Brain microvascular endothelial cell (primary cell): Measurements from ENCODE around the gene MAPKAPK2.

ENCODE experiments used
- DNase-seq: peaks from one replicate; pipeline ENCODE4 v3.0.0-alpha.2; 2020
- H3K27ac ChIP-seq: fragments of 250-450 bp; sonication (Bioruptor Pico); 2 replicates; pipeline ENCODE4 v1.5.1; 2020; ENCODE audit warnings: mild to moderate bottlenecking, moderate library complexity
- H3K27me3 ChIP-seq: fragments of 250-450 bp; sonication (Bioruptor Pico); replicated peaks from 2 replicates; pipeline ENCODE4 v1.5.1; 2020; ENCODE audit warnings: mild to moderate bottlenecking
- H3K36me3 ChIP-seq: fragments of 250-450 bp; sonication (Bioruptor Pico); replicated peaks from 2 replicates; pipeline ENCODE4 v1.5.1; 2020; ENCODE audit warnings: mild to moderate bottlenecking
- H3K4me3 ChIP-seq: 2 replicates; pipeline ENCODE4 v1.5.1; 2011; ENCODE audit warnings: low read depth, mild to moderate bottlenecking, control low read depth, low read length, moderate library complexity
- in situ Hi-C: cut with HindIII; loops from 2 replicates; pipeline ENCODE4 v1.10.0; 2017; ENCODE audit warnings: low sequenced_read_pairs, low pct_ligation_motif_present
- TF ChIP-seq, protein P1 (sequence below): IDR thresholded peaks from 2 replicates; pipeline ENCODE4 v1.5.1; 2011; ENCODE audit warnings: low read depth, mild to moderate bottlenecking, moderate library complexity, low read length, control low read depth, inconsistent platforms; ENCODE audit errors: missing control alignments

Gene MAPKAPK2

DNA sequence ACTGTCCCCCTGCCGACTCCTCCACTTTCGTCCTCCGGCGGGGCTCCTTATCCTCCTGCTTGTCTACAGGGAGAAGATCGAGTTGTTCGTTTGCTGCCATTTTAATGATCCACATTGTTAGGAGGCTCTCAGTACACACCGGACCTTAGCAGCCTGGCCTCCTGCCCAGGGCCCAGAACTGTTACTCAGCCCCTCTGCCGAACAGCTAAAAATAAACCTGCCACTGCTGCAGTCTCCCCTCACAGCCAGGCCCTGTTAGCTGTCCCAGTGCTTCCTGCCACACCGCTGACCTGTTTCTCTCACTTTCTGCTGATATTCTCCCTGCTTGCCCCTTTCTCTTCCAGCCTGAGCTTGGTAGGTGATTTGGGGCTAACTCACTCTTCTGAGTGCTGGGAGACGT is 8.3 kb downstream of the MAPKAPK2 start:
- Histone ChIP-seq H3K36me3 (no peaks in the 10 kb centered on the region), H3K27ac (peak overlapping the region; percentile 54), H3K4me3 (no peak overlapping the region), H3K27me3 (no peaks in the 10 kb centered on the region)
- peak; percentile 75 for DNase-seq
- in situ Hi-C loops = no loop called here
- TF ChIP-seq, protein P1, sequence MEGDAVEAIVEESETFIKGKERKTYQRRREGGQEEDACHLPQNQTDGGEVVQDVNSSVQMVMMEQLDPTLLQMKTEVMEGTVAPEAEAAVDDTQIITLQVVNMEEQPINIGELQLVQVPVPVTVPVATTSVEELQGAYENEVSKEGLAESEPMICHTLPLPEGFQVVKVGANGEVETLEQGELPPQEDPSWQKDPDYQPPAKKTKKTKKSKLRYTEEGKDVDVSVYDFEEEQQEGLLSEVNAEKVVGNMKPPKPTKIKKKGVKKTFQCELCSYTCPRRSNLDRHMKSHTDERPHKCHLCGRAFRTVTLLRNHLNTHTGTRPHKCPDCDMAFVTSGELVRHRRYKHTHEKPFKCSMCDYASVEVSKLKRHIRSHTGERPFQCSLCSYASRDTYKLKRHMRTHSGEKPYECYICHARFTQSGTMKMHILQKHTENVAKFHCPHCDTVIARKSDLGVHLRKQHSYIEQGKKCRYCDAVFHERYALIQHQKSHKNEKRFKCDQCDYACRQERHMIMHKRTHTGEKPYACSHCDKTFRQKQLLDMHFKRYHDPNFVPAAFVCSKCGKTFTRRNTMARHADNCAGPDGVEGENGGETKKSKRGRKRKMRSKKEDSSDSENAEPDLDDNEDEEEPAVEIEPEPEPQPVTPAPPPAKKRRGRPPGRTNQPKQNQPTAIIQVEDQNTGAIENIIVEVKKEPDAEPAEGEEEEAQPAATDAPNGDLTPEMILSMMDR = no peak

DNA sequence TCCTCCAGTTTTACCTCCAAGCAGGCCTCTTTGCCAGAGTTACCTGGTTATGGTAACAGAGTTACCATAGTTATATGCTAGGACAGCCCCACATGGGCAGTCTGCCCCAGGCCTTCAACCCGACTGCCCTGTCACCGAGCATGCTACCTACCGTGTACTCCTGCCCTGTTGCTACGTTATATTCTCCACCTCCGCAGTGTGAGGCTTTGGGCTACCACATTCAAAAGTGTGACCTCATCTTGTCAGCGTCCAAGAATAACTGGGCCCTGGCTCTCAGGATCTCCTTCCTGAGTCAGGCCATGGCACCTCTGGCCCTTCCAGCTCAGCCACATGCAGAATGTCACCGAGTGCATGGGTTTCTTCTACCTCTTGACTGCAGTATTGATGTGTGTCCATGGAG is 8.9 kb downstream of the MAPKAPK2 start:
- TF ChIP-seq, protein P1 = no peak
- no peak overlapping the region for H3K4me3 ChIP-seq
- no peaks in the 10 kb centered on the region for H3K36me3 ChIP-seq
- H3K27me3 ChIP-seq = no peaks in the 10 kb centered on the region
- peak; percentile 64 for DNase-seq
- H3K27ac ChIP-seq = peak overlapping the region; percentile 54
- in situ Hi-C loops = no loop called here

DNA sequence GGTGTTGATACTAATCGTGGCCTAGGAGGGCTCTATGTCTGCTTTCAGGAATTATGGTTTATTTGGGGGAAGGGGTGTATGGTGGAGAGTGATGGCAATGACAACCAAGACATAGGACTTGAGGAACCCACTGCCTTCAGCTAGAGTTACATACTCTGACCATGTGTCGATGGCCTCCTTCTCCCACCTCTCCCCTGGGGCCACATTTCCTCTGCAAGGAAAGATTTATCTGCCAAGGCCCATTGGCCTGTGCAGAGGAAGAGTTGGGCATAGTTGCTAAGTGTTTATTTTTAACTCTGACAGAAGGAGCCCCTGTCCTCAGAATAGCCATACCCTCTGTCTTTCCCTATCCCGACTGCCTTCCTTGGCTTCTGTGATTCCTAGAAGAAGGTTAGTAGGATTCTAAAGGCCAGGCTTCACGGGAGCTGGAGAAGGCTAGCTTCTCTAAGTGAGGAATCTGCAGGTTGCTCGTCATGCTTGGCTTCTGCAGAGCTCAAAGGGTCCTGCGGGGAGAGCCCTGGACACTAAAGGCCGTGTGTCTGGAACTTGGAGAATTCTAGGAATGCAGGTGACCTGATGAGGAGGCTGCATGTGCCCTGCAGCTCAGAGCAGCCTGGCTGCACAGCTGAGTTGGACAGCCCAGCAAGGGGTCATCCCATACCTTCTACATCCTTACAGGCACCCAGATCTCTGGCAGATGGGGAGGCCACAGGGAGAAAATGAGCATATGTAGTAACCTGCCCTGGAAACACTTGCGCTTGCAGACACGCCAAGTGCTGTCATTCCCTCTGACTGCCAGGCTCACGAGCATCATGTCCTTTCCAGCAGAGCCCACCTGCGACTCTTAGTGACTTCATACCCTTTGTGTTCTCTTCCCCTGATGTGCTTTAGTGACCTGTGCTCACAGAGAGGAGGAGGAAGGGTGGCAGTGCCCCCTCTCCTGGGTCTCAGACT is 9.7 kb downstream of the MAPKAPK2 start:
- Histone ChIP-seq H3K27me3 (no peaks in the 10 kb centered on the region), H3K36me3 (no peaks in the 10 kb centered on the region), H3K4me3 (no peak overlapping the region), H3K27ac (no peak overlapping the region)
- no peak for DNase-seq
- TF ChIP-seq, protein P1 = no peak
- in situ Hi-C loops = no loop called here

DNA sequence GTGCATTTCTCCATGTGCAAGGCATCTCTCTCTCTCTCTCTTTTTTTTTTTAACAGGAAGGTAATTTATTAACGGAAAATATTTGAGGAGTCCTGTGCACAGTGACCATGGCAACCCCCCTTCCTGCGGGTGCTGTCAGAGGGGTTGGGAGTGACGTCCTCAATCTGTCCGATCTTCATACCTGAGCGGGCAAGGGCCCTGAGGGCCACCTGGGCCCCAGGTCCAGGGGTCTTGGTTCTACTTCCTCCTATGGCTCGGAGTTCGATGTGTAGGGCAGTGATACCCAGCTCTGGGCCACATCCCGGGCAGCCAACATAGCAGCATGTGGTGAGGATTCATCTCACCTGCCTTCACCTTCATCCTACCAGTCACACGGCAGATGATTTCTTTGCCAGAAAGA is 11.0 kb downstream of the MAPKAPK2 start:
- H3K4me3 ChIP-seq = no peak overlapping the region

DNA sequence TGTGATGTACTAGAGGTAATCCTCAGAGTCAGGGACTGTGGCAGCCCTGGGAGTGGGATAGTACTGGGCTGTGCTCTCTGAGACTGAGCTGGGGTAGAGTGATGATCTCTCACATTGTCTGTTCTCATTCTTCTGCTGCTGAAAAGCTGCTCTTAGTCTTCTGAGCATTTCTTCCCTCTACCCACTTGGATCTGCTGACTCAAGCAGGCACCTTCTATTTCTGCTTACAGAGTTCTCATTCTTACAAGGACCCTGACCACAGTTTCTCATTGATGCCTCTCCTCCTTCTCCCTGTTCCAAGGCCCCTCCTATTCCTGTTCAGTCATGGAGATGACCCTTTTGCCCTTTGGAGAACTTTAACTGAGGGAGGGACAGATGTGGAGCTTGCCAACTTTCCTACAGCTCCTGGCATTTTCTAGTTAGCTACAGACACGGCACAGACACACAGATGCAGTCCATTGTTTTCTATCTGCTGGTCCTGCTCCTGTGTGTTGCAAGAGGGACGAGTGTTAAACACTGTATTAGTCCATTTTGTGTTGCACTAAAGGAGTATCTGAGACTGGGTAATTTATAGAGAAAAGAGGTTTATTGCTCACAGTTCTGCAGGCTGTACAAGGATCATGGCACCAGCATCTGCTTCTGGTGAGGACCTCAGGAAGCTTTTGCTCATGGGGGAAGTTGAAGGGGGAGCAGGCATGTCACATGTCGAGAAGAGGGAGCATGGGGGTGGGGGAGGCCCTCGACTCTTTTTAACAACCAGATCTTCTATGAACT is 12.3 kb downstream of the MAPKAPK2 start:
- DNase-seq = no peak
- H3K27me3 ChIP-seq = no peaks in the 10 kb centered on the region
- in situ Hi-C loops = no loop called here
- no peak overlapping the region for H3K4me3 ChIP-seq
- TF ChIP-seq, protein P1 = no peak
- H3K27ac ChIP-seq = no peak overlapping the region
- H3K36me3 ChIP-seq = no peaks in the 10 kb centered on the region

More for the DNA sequence above, 11.0 kb downstream of the MAPKAPK2 start:
- no peaks in the 10 kb centered on the region for H3K36me3 ChIP-seq
- in situ Hi-C loops = no loop called here
- TF ChIP-seq, protein P1 = no peak
- H3K27ac ChIP-seq = no peak overlapping the region
- no peaks in the 10 kb centered on the region for H3K27me3 ChIP-seq
- DNase-seq = no peak
